HL-60/S4 treated with phorbol 12-myristate 13-acetate at 8.2 ng/mL for 4 days and 3 days (cell line): ENCODE data around the gene ABO.
"Not testable (repeated sequence)": the region's sequence is repeated elsewhere in the genome, so short reads cannot be mapped to it uniquely, and the experiment has no call there.

Experiments
- in situ Hi-C: fragments of 300-500 bp; cut with MboI; formaldehyde crosslinking; loops from 2 replicates; pipeline ENCODE4 v1.15.0; 2022; ENCODE audit warnings: low sequenced_read_pairs

The ABO gene

GRCh38 chr9:133264235-133264764, 10.7 kb downstream of the ABO start:
- in situ Hi-C loops: no loop called here

- in situ Hi-C loops: no loop called here
These were observed 11.4 kb downstream of the ABO start for GRCh38 chr9:133263557-133263956.

- in situ Hi-C loops: no loop called here
These were observed 12.8 kb downstream of the ABO start for GRCh38 chr9:133262226-133262625.

- in situ Hi-C loops: no loop called here
These were observed 13.3 kb downstream of the ABO start for GRCh38 chr9:133261753-133262120.

GRCh38 chr9:133261103-133261752, 13.8 kb downstream of the ABO start:
- in situ Hi-C loops: no loop called here

GRCh38 chr9:133260334-133261102, 14.5 kb downstream of the ABO start:
- in situ Hi-C loops: no loop called here

GRCh38 chr9:133258061-133259015, 16.7 kb downstream of the ABO start:
- in situ Hi-C loops: no loop called here

GRCh38 chr9:133257465-133257956, 17.5 kb downstream of the ABO start:
- in situ Hi-C loops: no loop called here

- in situ Hi-C loops: no loop called here
These were observed 18.3 kb downstream of the ABO start for GRCh38 chr9:133256686-133257091.

GRCh38 chr9:133256136-133256461, 18.9 kb downstream of the ABO start:
- in situ Hi-C loops: no loop called here

- in situ Hi-C loops: no loop called here
These were observed 19.4 kb downstream of the ABO start for GRCh38 chr9:133255371-133256135.

- in situ Hi-C loops: no loop called here
These were observed 20.5 kb downstream of the ABO start for GRCh38 chr9:133254471-133254870.

- in situ Hi-C loops: no loop called here
These were observed 21.7 kb downstream of the ABO start for GRCh38 chr9:133253268-133253667.

GRCh38 chr9:133252301-133253020, 22.5 kb downstream of the ABO start:
- in situ Hi-C loops: no loop called here

GRCh38 chr9:133251773-133252172, 23.2 kb downstream of the ABO start:
- in situ Hi-C loops: no loop called here

- in situ Hi-C loops: not testable (repeated sequence)
These were observed 23.8 kb downstream of the ABO start for GRCh38 chr9:133251221-133251620.

- in situ Hi-C loops: no loop called here
These were observed 24.2 kb downstream of the ABO start for GRCh38 chr9:133250741-133251170.

GRCh38 chr9:133249337-133249736, 25.7 kb downstream of the ABO start:
- in situ Hi-C loops: no loop called here

- in situ Hi-C loops: no loop called here
These were observed 26.2 kb downstream of the ABO start for GRCh38 chr9:133248726-133249295.
